ENCODE data around the gene DGKE. TPM values are rescaled to one million over a fixed set of nuclear protein-coding genes. Genes with fewer than 3 reads are reported as not detected.

The DGKE gene
- total RNA-seq, 1 experiment from 2014 or later, result 4.4 TPM

GRCh38 chr17:56812901-56813388, 21.0 kb upstream of the DGKE start:
- DNase-seq (ENCODE audit: low spot score), result no peak

DNA sequence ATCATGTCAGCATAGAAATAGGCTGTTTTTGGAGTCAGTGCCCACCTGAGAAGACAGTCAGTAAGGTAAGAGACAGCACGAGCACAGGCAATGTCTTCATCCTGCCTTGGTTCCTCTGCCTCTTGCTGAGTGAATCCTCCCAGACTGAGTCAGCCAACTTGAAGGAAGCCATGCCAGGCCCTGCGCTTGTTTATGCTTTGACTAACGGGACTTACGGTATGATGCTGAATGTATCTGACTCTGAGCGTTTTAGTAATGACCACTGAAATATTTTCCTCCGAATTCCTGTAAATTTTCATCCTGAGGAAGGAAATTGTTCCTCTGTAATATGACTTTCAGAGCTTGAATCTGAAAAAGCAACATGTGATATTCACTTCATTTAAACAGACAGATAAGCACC, 18.2 kb upstream of the DGKE start:
- no peak for DNase-seq (ENCODE audit: low spot score)

GRCh38 chr17:56817066-56817465, 16.9 kb upstream of the DGKE start:
- DNase-seq (ENCODE audit: low spot score), result no peak

GRCh38 chr17:56819030-56819429, 14.9 kb upstream of the DGKE start:
- no peak for DNase-seq (ENCODE audit: low spot score)

DNA sequence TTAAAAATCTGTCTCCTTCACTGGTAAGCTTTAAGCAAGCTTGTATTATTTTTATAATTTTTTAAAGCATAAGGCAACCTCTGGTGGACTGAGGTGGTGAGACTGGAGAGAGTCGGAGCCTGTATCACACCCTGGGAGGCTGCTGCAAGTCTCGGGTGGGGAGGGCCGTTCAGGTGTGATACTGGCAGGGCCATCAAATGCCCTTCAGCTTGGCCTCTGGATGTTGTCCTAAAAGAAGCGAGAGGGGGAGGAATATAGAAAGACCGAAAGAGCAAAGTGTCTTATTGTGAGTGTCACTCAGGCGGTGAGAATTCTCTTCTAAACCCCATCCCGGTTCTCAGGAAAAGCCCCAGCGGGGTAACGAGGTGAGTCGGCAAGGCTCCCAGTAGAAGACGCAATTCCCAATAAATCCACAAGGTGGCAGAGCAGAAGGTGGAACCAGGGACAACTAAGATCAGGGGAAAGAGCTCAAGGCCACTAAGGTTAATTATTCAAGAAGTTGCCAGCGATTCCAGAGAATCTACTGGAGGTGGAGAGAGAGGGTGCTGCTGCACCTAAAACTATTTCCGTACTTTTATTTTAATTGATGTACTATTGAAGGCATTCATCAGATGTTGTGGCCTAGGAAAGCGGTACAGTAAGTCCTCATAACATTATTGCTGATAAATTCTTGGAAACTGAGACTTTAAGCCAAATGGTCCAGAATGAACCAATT, 14.4 kb upstream of the DGKE start:
- peak; percentile 94 for DNase-seq (ENCODE audit: low spot score)

DNA sequence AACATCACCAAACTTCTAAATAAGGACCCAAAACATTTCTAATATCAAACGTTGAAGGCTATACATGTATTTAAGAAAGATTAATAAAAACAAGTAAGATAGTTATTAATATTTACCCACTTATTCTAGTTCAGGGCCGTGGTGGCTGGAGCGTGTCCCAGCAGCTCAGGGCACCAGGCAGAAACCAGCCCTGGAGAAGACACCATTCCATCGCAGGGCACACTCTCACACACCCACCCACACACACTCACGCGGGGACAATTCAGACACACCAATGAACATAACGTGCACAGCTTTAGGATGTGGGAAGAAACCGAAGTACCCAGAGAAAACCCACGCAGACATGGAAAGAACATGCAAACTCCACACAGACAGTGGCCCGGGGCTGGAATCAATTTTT, 13.7 kb upstream of the DGKE start:
- DNase-seq (ENCODE audit: low spot score), result no peak

DNA sequence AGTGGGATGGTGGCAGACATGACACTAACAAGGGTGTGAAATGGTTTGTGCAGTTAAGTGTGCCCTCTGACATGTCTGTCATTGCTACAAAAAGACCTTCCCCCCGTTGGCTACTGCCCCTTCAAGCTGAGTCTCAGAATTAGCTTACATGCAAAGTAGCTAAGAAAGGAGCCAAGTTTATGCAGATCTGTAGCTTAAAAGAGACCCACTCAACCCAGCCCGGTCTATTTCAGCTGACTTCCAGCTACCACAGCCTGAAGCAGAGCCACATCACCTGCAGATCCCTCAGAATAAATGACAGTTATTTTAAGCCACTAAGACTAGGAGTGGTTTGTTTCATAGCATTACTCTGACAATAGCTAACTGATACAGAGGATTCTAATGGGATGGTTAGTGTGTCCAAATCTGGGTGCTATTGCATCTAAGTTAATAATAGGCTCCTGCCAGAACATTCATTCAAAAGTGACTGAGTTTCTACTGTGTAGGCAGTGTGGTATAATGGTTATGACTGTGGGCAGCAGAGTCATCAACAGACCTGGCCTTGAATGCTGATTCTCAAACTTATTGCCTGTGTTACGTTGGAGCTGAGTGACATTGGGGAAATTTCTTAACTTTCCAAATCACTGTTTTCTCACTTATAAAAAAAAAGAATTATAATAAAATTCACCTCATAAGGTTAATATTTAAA, 12.0 kb upstream of the DGKE start:
- DNase-seq (ENCODE audit: low spot score), result no peak

DNA sequence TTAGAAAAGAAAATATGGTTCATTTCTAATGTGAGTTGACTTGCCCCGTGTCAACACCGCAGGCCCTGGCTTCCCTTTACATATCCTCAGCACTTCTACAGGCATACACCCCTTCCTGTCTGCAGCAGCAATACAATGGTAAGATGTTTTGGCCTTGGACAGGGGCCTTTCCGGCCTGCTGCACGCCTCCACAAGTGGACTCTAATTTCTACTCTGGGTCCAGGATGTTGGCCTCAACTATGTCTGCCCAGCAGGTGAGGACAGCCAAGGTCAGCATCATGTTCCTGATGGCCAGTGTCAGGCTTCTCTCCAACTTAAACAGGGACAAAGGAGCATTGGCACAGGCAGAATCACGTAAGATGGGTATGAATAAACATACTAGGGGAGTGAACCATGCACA, 11.2 kb upstream of the DGKE start:
- DNase-seq (ENCODE audit: low spot score), result no peak

DNA sequence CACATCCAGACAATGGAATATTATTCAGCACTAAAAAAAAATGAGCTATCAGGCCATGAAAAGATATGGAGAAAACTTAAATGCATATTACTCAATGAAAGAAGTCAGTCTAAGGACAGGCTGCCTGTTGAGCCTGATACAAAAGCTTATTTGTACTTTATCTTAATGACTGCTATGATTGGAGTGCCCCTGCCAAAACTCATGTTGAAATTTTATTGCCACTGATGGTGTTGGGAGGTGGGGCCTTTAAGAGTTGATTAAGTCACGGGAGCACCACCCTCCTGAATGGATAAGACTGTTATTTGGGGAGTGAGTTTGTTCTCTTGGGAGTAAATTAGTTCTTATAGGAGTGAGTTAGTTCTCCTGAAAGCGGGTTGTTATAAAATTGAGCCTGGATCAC, 10.1 kb upstream of the DGKE start:
- no peak for DNase-seq (ENCODE audit: low spot score)

DNA sequence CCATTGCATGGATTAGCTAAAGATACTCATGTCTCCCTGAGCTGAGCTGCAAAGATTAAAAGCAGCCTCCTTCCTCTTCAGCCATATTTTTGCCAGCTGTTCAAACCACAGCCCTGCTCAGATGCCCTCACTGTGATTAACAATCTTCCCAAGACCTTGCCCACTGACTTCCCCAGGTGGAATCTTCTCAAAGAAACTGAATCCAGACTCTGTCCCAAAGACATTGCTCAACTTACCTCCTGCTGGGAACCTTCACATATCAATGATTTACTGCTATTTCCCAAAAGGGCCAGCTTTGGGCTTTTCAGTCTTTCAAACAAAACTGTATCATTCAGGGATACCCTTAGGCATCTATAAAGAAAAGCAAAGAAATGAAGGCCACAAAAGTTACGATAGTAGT, 9.4 kb upstream of the DGKE start:
- DNase-seq (ENCODE audit: low spot score), result no peak

DNA sequence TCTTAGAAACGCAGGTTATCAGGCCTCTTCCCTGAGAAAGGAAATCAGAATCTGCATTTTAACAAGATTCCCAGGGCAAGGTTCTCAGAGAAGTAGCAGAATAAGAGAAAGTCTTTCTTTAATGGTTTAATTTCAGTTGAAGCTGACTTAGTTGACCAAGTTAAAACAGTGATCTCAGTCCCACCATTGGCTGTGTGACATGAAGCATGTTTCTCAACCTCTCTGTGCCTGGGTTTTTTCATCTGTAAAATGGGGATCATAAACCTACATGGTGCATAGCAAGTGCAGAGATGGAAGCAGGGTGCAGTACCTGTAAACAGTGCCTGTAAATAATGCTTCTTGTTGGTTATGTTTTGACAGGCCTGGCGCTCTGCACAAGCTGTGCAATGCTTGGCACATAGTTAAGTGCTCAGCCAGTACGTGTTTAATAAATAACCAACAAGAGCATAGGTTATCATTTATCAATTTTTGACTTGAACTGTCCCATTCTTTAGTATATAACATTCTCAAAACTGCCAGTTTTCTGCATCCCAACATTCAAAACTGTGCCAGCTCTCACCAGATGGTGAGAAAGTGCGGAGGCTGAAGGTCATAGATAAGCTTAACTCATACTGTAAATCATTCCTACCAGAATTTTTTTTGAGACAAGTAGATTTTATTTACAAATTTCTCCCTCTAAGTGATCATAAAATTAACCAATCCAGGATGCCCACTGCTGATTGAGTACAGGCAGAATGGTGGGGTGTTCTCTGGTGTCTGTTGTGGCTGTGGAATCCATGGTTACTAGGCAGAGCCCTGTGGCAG, 7.1 kb upstream of the DGKE start:
- no peak for DNase-seq (ENCODE audit: low spot score)

GRCh38 chr17:56830726-56831368, 3.1 kb upstream of the DGKE start:
- DNase-seq (ENCODE audit: low spot score), result no peak

GRCh38 chr17:56831369-56832095, 2.4 kb upstream of the DGKE start:
- DNase-seq (ENCODE audit: low spot score), result no peak

- peak; percentile 52 for DNase-seq (ENCODE audit: low spot score)
Observed at GRCh38 chr17:56832446-56832845, 1.5 kb upstream of the DGKE start.

- peak; percentile 83 for DNase-seq (ENCODE audit: low spot score)
Observed at GRCh38 chr17:56833057-56833808, 718 bp upstream of the DGKE start.

DNA sequence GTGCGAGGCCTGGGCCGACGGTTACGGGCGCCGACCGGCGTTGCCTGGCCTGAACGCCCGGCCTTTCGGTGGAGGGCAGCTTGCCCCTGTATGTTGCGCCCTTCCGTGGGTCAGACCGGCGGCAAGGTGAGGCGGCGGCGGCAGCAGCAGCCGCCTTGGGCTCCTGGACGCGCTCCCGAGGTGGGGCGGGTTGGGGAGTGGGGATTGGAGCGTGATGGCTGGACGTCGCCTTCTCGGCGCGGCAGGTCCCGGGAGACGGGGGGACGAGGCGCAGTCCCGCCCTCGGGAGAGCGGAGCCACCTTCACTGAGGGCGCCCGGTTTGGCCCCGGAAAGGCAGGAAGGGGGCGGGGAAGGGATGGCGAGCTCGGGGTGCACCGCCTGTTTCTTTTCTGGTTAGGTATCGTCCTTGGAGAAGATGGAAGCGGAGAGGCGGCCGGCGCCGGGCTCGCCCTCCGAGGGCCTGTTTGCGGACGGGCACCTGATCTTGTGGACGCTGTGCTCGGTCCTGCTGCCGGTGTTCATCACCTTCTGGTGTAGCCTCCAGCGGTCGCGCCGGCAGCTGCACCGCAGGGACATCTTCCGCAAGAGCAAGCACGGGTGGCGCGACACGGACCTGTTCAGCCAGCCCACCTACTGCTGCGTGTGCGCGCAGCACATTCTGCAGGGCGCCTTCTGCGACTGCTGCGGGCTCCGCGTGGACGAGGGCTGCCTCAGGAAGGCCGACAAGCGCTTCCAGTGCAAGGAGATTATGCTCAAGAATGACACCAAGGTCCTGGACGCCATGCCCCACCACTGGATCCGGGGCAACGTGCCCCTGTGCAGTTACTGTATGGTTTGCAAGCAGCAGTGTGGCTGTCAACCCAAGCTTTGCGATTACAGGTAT, 671 bp downstream of the DGKE start:
- peak; percentile 79 for DNase-seq (ENCODE audit: low spot score)

DNA sequence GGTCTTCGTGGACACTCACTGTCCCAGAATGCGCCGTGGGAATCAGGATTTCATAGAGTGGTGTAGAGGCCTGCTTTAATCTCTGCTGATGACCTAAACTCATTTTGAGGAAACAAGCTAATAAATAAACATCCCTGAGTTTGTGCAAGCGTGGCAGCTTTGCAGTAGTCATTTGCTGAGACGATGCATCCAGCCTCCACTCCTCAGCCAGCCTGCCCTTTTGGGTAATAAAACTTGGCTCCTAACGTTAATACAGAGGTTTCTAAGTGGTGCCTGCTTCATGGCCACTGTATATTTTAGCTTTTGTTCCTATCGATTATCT, 1.3 kb downstream of the DGKE start:
- peak; percentile 52 for DNase-seq (ENCODE audit: low spot score)

- DNase-seq (ENCODE audit: low spot score), result no peak
Observed at GRCh38 chr17:56838687-56839086, 4.7 kb downstream of the DGKE start.

DNA sequence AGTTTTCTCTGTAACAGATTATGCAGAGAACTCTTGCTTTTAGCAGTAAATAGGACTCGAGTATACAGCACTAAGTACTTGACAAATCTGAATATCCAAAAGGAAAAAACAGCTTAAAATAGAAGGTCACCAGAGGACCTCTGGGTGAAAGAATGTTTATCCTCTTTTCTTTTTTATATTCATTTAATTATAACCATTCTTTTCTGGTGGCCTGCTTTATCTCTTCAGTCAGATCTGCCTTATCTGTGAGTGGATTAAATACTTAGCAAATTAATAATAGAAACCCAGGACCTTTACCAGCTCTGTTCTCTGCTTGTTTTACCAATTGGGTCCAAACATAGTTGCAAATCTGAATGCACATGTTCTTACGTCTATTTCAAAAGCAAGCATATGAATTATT, 8.6 kb downstream of the DGKE start:
- DNase-seq (ENCODE audit: low spot score), result no peak

DNA sequence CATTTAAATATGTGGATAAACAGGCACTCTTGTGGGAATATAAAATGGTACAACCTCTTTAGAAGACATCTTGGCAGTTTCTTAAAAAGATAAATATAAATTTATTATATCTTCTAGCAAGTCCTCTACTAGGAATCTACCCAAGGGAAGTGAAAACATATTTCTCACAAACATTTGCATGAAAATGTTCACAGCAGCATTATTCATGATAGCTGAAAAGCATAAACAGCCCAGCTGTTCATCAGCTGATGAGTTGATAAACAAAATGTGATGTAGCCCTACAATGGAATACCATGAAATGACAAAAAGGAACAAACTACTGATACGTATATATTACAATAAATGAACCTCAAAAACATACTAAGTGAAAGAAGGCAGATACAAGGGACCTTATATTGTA, 12.0 kb downstream of the DGKE start:
- no peak for DNase-seq (ENCODE audit: low spot score)
